Stimulated activated CD8-positive, alpha-beta memory T cell treated with anti-CD3 and anti-CD28 coated beads, Interleukin-15, amount 100 ng/mL, for 24 hours (primary cell): ENCODE measurements around the gene FEZF2.

Experiments used
- DNase-seq: peaks from one replicate; pipeline ENCODE4 v3.0.0-alpha.2; 2020; ENCODE audit warnings: low read depth

The FEZF2 gene

GRCh38 chr3:62372621-62373041 lies 719 bp downstream of the FEZF2 start:
- DNase-seq: no peak

- DNase-seq: no peak
Measured at GRCh38 chr3:62371720-62372591, 1.4 kb downstream of the FEZF2 start.

GRCh38 chr3:62370858-62371719 lies 2.3 kb downstream of the FEZF2 start:
- DNase-seq: no peak

- no peak for DNase-seq
Measured at GRCh38 chr3:62370112-62370857, 3.1 kb downstream of the FEZF2 start.

- DNase-seq: no peak
Measured at GRCh38 chr3:62369476-62369743, 3.9 kb downstream of the FEZF2 start.

GRCh38 chr3:62368705-62369475 lies 4.5 kb downstream of the FEZF2 start:
- no peak for DNase-seq

- DNase-seq: no peak
Measured at GRCh38 chr3:62368290-62368704, 5.1 kb downstream of the FEZF2 start.

GRCh38 chr3:62367763-62368195 lies 5.6 kb downstream of the FEZF2 start:
- DNase-seq: no peak

GRCh38 chr3:62366126-62366484 lies 7.2 kb downstream of the FEZF2 start:
- DNase-seq: no peak

- no peak for DNase-seq
Measured at GRCh38 chr3:62365391-62366125, 7.8 kb downstream of the FEZF2 start.

GRCh38 chr3:62364191-62364590 lies 9.2 kb downstream of the FEZF2 start:
- no peak for DNase-seq

- no peak for DNase-seq
Measured at GRCh38 chr3:62363275-62363674, 10.1 kb downstream of the FEZF2 start.

- DNase-seq: no peak
Measured at GRCh38 chr3:62361824-62362223, 11.5 kb downstream of the FEZF2 start.

GRCh38 chr3:62361261-62361660 lies 12.1 kb downstream of the FEZF2 start:
- no peak for DNase-seq

GRCh38 chr3:62359531-62359930 lies 13.8 kb downstream of the FEZF2 start:
- DNase-seq: no peak

GRCh38 chr3:62356356-62356755 lies 17.0 kb downstream of the FEZF2 start:
- DNase-seq: no peak

- no peak for DNase-seq
Measured at GRCh38 chr3:62355703-62356102, 17.6 kb downstream of the FEZF2 start.

- DNase-seq: no peak
Measured at GRCh38 chr3:62343755-62344154, 29.6 kb downstream of the FEZF2 start.

GRCh38 chr3:62335196-62335595 lies 38.2 kb downstream of the FEZF2 start:
- DNase-seq: no peak

GRCh38 chr3:62332835-62333244 lies 40.5 kb downstream of the FEZF2 start:
- DNase-seq: no peak

GRCh38 chr3:62332017-62332416 lies 41.3 kb downstream of the FEZF2 start:
- no peak for DNase-seq
